NCI-H2107 (cell line): ENCODE measurements around the gene RFX1.
"Not testable (repeated sequence)": the region's sequence is repeated elsewhere in the genome, so short reads cannot be mapped to it uniquely, and the experiment has no call there.

Experiments used
- DNase-seq: peaks from one replicate; lab custom pipeline; 2025; lab: John Stamatoyannopoulos, UW

The RFX1 gene

DNA sequence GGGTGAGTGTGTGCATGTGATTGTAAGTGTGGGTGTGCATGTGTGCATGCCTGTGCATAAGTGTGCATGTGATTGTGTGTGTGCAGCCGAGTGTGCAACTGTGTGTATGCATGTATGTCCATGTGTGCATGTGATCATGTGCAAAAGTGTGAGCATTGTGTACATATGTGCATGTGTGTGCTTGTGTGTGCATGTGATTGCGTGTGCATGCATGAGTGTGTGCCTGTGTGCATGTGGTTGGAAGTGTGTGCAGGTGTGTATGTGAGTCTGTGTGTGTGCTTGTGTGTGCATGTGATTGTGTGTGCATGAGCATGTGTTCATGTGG lies 71.4 kb downstream of the RFX1 start:
- no peak for DNase-seq

DNA sequence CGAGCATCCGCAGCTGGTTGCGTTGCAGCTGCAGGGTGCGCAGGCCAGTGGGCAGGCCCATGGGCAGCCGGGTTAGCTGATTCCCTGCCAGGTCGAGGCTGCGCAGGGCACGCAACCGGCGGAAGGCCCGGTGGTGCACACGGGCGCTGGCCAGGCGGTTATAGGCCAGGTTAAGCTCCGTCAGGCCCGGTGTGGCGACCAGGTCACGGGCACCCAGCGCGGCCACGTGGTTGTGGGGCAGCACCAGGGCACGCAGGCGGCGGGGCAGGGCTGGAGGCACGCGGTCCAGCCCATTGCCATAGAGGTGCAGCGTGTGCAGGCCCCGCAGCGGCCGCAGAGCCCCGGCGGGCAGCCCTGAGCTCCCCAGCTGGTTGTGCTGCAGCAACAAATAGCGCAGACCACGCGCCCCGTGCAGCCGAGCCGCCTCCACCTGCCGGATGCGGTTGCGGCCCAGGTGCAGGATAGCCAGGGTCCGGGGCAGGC lies 73.2 kb downstream of the RFX1 start:
- no peak for DNase-seq

DNA sequence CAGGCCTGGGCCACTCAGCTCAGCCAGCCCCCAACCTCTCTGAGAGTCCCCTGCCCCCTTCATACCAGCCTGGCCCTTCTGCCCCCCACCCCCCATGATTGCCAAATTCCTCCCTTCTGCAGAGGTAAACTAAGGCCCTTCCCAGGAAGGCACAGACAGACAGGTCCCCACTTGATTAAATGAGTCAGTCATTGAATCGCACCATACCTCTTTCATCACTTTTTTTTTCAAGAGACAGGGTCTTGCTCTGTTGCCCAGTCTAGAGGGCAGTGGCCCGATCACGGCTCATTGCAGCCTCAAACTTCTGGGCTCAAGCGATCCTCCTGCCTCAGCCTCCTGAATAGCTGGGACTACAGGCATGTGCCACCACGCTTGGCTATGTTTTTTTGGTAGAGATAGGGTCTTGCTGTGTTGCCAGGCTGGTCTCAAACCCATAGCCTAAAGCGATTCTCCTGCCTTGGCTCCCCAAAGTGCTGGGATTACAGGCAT lies 73.9 kb downstream of the RFX1 start:
- no peak for DNase-seq

DNA sequence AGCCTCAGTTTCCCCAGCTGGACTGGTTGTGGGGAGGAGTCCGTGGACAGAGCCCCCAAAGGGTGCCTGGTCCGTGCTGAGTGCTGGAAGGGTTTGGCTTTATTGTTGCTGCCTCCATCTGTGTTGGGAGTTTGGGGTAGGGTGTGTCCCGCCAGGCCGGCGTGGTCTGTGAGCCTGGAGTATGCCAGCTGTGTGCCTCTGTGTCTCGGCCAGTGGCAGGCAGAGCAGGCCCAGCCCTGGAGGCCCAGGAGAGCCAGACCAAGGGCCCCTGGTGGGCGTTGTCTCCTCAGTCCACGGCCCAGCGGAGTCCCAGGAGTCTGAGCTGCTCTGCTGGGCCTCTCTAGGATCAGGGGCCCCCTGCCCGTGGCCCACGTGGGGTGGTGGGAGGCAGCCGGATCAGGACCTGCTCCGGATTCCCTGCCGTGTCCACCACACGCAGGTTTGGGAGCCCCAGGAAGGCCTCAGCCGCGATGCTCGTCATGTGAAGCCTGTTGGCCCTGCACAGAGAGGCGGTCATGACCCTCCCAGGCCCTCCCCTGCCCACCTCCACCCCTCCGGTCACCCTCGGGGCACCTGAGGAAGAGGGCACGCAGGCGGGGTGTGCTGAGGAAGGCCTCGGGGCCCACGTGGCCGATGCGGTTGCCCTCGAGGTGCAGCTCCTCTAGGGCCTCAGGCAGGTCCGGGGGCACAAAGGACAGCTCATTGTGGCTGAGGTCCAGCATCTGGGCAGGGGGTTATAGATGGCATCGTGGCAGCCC lies 74.5 kb downstream of the RFX1 start:
- no peak for DNase-seq

DNA sequence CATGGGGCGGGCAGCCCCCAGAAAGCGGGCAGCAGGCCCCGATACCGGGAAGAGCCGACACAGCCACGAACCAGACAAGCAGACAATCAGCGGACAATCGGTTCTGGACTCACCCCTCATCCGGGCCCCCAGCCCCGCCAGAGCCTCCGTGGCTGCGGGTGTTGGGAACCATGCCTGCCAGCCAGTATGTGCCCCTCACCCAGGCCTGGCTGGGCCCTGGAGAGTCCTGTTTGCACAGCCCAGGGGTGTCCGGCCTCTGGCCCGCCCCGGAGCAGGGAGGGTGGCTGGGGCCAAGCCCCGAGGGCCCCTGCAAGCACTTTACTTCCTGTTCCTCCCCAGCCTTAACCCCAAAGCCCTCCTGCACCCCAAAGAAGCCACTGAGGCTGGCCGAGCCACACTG lies 75.7 kb downstream of the RFX1 start:
- DNase-seq, result no peak

DNA sequence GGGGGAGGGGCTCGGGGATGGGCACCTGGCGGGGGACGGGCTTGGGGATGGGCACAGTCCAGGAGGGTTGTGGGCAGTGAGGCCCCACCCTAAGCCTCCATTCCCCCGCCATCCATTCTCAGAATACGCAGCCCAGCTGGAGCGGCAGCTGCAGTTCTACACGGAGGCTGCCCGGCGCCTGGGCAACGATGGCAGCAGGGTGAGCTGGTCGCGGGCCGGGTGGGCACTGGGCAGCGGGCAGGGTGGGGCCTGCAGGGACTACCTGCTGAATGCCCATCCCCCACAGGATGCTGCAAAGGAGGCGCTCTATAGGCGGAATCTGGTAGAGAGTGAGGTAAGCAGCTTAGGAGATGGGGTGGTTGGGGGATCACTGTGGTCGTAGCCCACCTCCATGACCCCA lies 76.2 kb downstream of the RFX1 start:
- no peak for DNase-seq

DNA sequence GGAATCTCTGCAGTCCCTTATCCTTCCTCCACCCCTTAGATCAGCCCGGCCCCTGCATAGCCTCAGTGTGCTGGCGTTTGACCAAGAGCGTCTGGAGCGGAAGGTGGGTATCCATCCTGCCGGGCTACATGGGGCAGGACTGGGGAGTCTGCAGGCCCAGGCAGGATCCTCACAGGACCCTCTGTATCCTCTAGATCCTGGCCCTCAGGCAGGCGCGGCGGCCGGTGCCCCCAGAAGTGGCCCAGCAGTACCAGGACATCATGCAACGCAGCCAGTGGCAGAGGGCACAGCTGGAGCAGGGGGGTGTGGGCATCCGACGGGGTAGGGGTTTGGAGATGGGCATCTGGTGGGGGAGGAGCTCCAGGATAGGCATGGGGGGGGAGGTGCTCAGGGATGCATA lies 76.8 kb downstream of the RFX1 start:
- DNase-seq, result no peak

DNA sequence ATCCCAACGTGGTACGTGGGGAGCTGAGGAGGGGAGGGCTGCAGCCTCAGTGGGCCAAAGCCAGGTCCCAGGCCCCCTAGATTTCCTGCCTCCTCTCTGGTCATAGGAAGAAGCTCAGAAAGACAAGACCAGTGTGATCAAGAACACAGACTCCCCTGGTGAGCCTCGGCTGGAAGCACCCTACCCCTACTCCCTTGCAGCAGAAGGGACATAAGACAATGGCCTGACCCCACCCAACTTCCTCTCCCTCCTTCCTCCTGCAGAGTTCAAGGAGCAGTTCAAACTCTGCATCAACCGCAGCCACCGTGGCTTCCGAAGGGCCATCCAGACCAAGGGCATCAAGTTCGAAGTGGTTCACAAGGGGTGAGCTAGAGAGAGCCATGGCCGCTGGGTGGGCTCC lies 79.4 kb downstream of the RFX1 start:
- no peak for DNase-seq

DNA sequence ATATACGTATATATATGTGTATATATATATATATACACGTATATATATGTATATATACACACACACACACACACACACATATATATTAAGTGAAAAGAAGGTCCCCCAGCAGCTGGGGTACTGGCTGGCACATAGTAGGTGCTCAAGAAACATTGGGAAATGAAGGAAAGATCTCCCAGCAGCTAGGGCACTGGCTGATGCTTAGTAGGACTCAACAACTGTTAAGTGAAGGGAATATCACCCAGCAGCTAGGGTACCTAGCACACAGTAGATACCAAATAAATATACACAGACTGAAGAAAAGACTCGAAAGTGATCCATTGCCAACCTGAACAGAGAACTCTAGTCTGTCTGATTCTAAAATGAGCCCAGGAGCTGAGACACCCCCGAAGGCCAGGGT lies 80.1 kb downstream of the RFX1 start:
- no peak for DNase-seq

DNA sequence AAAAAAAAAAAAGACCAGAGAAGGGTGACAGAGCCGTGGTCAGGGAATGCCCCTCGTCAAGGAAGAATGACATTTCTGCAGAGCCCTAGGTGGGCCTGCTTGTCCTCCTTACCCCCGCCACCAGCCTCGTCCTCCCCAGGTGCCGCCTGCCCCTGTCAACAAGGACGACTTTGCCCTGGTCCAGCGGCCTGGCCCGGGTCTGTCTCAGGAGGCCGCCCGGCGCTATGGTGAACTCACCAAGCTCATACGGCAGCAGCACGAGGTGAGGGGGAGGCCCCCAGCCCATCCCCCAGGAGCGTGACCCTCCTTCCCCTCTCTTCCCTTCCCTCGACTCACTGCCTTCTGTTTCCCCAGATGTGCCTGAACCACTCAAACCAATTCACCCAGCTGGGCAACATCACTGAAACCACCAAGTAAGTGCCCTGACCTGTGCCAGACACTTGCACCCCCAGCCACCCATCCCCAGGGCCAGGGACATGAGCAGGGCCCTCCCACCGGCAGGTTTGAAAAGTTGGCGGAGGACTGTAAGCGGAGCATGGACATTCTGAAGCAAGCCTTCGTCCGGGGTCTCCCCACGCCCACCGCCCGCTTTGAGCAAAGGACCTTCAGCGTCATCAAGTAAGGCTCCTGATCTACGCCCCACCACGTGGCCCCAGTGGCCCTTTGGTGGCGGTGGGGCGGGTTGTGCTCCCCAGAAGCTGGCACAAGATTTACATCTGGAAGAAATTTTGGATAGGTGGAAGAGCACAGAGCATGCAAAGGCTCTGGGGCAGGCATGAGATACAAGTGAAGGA lies 82.7 kb downstream of the RFX1 start:
- DNase-seq, result no peak

DNA sequence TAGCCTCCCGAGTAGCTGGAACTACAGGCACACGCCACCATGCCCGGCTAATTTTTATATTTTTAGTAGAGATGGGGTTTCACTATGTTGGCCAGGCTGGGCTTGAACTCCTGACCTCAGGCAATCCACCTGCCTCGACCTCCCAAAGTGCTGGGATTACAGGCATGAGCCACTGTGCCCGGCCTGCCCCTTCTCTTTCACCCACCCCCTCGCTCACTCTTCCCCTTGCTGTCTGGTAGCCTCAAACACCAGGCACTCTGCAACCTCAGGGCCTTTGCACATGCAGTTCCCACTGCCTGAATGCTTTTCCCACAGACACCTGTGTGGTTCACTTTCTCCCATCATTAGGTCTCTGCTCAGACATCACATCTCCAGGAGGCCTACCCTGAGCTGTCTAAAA lies 84.0 kb downstream of the RFX1 start:
- not testable (repeated sequence) for DNase-seq

DNA sequence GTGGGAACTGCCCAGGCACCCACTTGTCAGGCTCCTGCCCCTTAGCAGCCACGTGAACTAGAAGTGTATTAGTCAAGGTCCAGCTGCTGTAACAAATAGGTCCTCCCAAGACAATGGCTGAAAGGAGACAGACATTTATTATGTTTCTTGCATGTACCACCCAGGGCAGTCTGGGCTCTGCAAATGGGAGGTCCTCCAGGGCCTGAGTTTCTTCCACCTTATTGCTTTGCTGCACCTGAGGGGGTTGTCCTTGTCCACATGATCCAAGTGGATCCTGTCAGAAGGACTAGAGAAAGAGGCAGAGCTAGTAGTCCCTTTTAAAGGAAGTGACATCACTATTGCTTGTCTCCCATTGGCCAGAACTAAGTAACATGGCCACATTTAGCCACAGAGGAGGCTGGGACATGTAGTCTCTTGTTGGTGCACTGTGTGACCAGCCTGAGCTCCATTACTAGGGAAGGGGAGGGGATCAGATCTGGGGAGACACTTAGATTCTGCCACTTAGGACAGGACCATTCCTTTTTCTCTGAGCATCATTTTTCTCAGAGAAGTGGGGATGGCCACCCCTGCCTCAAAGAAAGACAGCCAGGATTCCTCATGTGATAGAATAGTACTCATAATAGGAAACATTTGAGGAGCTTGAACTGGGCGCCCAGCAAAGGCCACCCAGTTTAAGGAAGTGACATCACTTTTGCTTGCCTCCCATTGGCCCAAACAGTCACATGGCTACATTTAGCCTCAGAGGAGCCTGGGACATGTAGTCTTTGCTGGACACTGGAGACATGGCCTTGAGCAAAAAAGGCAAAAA lies 85.0 kb downstream of the RFX1 start:
- no peak for DNase-seq

DNA sequence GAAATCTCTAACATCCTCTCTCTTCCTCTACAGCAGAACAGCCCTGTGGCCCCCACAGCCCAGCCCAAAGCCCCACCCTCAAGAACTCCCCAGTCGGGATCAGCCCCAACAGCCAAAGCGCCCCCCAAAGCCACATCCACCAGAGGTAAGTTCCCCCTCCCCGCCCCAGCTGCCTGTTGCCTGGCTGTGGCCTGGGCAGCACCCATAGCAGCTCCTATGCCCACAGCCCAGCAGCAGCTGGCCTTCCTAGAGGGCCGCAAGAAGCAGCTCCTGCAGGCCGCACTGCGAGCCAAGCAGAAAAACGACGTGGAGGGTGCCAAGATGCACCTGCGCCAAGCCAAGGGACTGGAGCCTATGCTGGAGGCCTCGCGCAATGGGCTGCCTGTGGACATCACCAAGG lies 85.6 kb downstream of the RFX1 start:
- no peak for DNase-seq

DNA sequence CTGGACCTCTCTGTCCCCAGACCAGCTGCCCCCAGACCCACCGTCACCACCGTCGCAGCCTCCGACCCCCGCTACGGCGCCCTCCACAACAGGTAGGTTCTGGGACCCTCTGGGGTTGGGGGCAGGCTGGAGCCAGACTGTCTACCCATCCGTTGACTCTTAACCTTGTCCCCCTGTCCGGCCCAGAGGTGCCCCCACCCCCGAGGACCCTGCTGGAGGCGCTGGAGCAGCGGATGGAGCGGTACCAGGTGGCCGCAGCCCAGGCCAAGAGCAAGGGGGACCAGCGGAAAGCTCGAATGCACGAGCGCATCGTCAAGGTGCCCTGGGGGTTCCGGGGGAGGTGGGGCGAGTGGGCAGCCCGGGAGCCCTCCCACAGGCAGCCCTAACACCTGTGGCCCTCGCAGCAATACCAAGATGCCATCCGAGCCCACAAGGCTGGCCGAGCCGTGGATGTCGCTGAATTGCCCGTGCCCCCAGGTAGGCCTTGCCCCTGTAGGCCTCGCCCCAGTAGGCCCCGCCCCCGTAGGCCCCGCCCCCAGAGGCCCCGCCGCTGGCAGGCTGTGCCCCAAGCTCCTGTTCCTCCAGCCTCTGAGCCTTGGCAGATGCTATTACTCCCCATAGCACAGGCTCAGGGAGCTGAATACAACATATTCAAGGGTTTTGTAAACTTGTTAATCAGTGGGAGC lies 87.3 kb downstream of the RFX1 start:
- DNase-seq, result no peak

DNA sequence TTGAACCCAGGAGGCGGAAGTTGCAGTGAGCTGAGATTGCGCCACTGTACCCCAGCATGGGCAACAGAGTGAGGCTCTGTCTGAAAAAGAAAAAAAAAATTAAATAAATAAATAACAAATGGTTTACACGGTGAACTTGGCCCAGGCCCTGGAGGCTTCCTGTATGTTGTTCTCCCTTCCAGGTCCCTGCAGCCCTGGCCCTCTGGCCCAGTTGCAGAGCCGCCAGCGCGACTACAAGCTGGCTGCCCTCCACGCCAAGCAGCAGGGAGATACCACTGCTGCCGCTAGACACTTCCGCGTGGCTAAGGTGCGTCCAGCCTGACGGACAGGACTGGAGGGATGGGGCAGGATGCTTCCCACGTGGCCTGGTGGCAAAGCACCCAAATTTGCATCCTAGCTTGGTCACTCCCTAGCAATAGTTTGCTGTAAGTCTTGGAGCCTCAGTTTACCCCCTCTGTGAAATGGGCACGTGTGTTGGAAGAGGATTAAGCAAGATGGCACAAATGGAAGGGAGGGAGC lies 88.2 kb downstream of the RFX1 start:
- DNase-seq, result no peak

DNA sequence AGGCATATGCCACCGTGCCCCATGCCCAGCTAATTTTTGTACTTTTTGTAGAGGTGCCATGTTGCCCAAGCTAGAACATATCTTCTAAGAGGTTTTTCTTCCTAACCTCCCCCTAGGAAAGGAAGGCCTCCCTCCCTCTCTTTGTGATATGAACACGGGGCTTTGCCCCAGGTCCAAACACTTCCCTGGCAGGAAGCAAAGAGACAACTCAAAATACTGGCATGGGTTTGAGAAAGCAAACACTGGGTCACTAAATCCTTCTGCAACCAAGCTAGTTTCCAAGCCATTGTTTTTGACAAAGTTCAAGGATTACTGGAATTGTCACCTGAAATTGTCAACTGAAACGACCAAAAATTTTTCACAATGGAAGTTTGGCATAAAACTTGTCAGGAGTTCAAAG lies 91.3 kb downstream of the RFX1 start:
- DNase-seq, result no peak

DNA sequence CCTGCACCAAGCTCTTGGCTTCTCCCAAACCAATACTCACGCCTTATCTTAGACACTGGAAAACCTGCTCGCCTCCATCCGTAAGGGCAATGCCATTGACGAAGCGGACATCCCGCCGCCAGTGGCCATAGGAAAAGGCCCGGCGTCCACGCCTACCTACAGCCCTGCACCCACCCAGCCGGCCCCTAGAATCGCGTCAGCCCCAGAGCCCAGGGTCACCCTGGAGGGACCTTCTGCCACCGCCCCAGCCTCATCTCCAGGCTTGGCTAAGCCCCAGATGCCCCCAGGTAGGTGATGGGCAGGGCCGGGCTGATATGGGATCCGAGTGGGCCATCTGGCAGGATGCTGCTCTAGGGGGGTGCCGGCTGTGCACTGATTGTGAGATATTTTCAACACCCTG lies 92.8 kb downstream of the RFX1 start:
- DNase-seq, result no peak
